UCSD-AML1 (cell line): ENCODE results near the gene ZNF516.
A peak's percentile ranks its signal among the peaks of the same experiment; 100 is the strongest.

Source experiments
- DNase-seq: peaks from one replicate; lab custom pipeline; 2025; ENCODE audit not compliant: unreplicated experiment; lab: John Stamatoyannopoulos, UW

The ZNF516 gene

GRCh38 chr18:76457475-76457874 lies 37.6 kb downstream of the ZNF516 start:
- no peak for DNase-seq

GRCh38 chr18:76456823-76457222 lies 38.2 kb downstream of the ZNF516 start:
- no peak for DNase-seq

GRCh38 chr18:76456018-76456750 lies 38.9 kb downstream of the ZNF516 start:
- DNase-seq: no peak

- no peak for DNase-seq
Observed at GRCh38 chr18:76455003-76455676, 39.9 kb downstream of the ZNF516 start.

- DNase-seq: no peak
Observed at GRCh38 chr18:76454418-76454817, 40.6 kb downstream of the ZNF516 start.

GRCh38 chr18:76453932-76454331 lies 41.1 kb downstream of the ZNF516 start:
- no peak for DNase-seq

GRCh38 chr18:76453057-76453561 lies 41.9 kb downstream of the ZNF516 start:
- DNase-seq: no peak

GRCh38 chr18:76452357-76452756 lies 42.7 kb downstream of the ZNF516 start:
- no peak for DNase-seq

GRCh38 chr18:76451396-76452331 lies 43.4 kb downstream of the ZNF516 start:
- DNase-seq: no peak

- peak; percentile 36 for DNase-seq
Observed at GRCh38 chr18:76450452-76451395, 44.3 kb downstream of the ZNF516 start.

- DNase-seq: no peak
Observed at GRCh38 chr18:76449111-76449453, 46.0 kb downstream of the ZNF516 start.

- DNase-seq: no peak
Observed at GRCh38 chr18:76448256-76449110, 46.6 kb downstream of the ZNF516 start.

- DNase-seq: no peak
Observed at GRCh38 chr18:76447258-76447890, 47.7 kb downstream of the ZNF516 start.

- DNase-seq: no peak
Observed at GRCh38 chr18:76446321-76447257, 48.5 kb downstream of the ZNF516 start.

GRCh38 chr18:76445741-76446232 lies 49.3 kb downstream of the ZNF516 start:
- DNase-seq: no peak

- no peak for DNase-seq
Observed at GRCh38 chr18:76445275-76445674, 49.8 kb downstream of the ZNF516 start.

GRCh38 chr18:76444446-76445105 lies 50.5 kb downstream of the ZNF516 start:
- no peak for DNase-seq
